ENCODE results near the gene CCDC69.
"Not testable (repeated sequence)": the region's sequence is repeated elsewhere in the genome, so short reads cannot be mapped to it uniquely, and the experiment has no call there.

The CCDC69 gene

GRCh38 chr5:151219789-151220188 lies 4.1 kb downstream of the CCDC69 start:
- no peak for DNase-seq

- DNase-seq = no peak
These were observed 4.8 kb downstream of the CCDC69 start for GRCh38 chr5:151219138-151219537.

GRCh38 chr5:151218177-151218576 lies 5.7 kb downstream of the CCDC69 start:
- no peak for DNase-seq

- no peak for DNase-seq
These were observed 7.1 kb downstream of the CCDC69 start for GRCh38 chr5:151216781-151217180.

- DNase-seq = no peak
These were observed 8.4 kb downstream of the CCDC69 start for GRCh38 chr5:151215546-151215880.

- DNase-seq = no peak
These were observed 9.0 kb downstream of the CCDC69 start for GRCh38 chr5:151214614-151215545.

GRCh38 chr5:151213803-151214613 lies 9.9 kb downstream of the CCDC69 start:
- DNase-seq = peak; percentile 55

GRCh38 chr5:151212406-151212798 lies 11.5 kb downstream of the CCDC69 start:
- DNase-seq = no peak

- DNase-seq = no peak
These were observed 15.4 kb downstream of the CCDC69 start for GRCh38 chr5:151208481-151208914.

- no peak for DNase-seq
These were observed 18.5 kb downstream of the CCDC69 start for GRCh38 chr5:151205411-151205810.

- DNase-seq = no peak
These were observed 19.8 kb downstream of the CCDC69 start for GRCh38 chr5:151204051-151204450.

GRCh38 chr5:151202381-151203139 lies 21.3 kb downstream of the CCDC69 start:
- peak; percentile 76 for DNase-seq

GRCh38 chr5:151200913-151201595 lies 22.8 kb downstream of the CCDC69 start:
- no peak for DNase-seq

- DNase-seq = no peak
These were observed 24.2 kb downstream of the CCDC69 start for GRCh38 chr5:151199581-151200185.

GRCh38 chr5:151198861-151199260 lies 25.0 kb downstream of the CCDC69 start:
- DNase-seq = no peak

- not testable (repeated sequence) for DNase-seq
These were observed 26.6 kb downstream of the CCDC69 start for GRCh38 chr5:151197291-151197600.

GRCh38 chr5:151196556-151197290 lies 27.2 kb downstream of the CCDC69 start:
- DNase-seq = no peak

- peak; percentile 51 for DNase-seq
These were observed 28.3 kb downstream of the CCDC69 start for GRCh38 chr5:151195622-151196021.

GRCh38 chr5:151192626-151193025 lies 31.3 kb downstream of the CCDC69 start:
- no peak for DNase-seq

GRCh38 chr5:151191661-151192060 lies 32.2 kb downstream of the CCDC69 start:
- DNase-seq = no peak

GRCh38 chr5:151189151-151189550 lies 34.7 kb downstream of the CCDC69 start:
- no peak for DNase-seq

GRCh38 chr5:151186538-151186937 lies 37.4 kb downstream of the CCDC69 start:
- no peak for DNase-seq
